AG04449 (cell line): Measurements from ENCODE around the gene MRPL27.

Experiments used
- CTCF ChIA-PET: fragments of 350-600 bp; formaldehyde crosslinking; extraction: SDS; loops from one replicate; lab custom pipeline; 2021; ENCODE audit warnings: antibody characterized with exemption; lab: Yijun Ruan, JAX
- POLR2A ChIA-PET: fragments of 400-600, 350-600 bp; formaldehyde crosslinking; extraction: SDS; loops from one replicate; lab custom pipeline; 2020; ENCODE audit warnings: antibody characterized with exemption, inconsistent platforms; lab: Yijun Ruan, JAX
- DNase-seq: peaks from one replicate; pipeline ENCODE4 v3.0.0-alpha.2; 2010; ENCODE audit warnings: low read depth, low spot score
- H3K4me3 ChIP-seq: 2 replicates; pipeline ENCODE4 v1.5.1; 2011; ENCODE audit warnings: low read depth, mild to moderate bottlenecking, control low read depth, low read length
- CTCF ChIP-seq: IDR thresholded peaks from one replicate; pipeline ENCODE4 v1.5.1; 2011; ENCODE audit warnings: mild to moderate bottlenecking, moderate library complexity, low read length, control low read depth, inconsistent platforms; ENCODE audit not compliant: insufficient read depth; ENCODE audit errors: missing control alignments

Gene MRPL27

GRCh38 chr17:50380369-50381259, 7.6 kb upstream of the MRPL27 start:
- POLR2A ChIA-PET = interaction anchor here (1.2 to 1.7 kb wide), 2 partner anchors 11 to 16 kb away, joined by 7 to 9 read pairs; partner anchors contain the start of gene LRRC59
- no peak for TF ChIP-seq CTCF
- no peak overlapping the region for H3K4me3 ChIP-seq
- no peak for DNase-seq
- CTCF ChIA-PET = interaction anchor here (0.8 to 12.6 kb wide), 4 partner anchors 10 to 19 kb away, joined by 3 to 139 read pairs (median 5); partner anchors contain the start of gene LRRC59

GRCh38 chr17:50379351-50380132, 6.6 kb upstream of the MRPL27 start:
- no peak for DNase-seq
- no peak for TF ChIP-seq CTCF
- no peak overlapping the region for H3K4me3 ChIP-seq
- ChIA-PET POLR2A (interaction anchor here (0.6 to 1.2 kb wide), 2 partner anchors 9 to 12 kb away, joined by 5 to 7 read pairs; no protein-coding TSS in a partner anchor), CTCF (interaction anchor here (0.8 to 12.6 kb wide), 3 partner anchors 17 to 18 kb away, joined by 3 to 139 read pairs (median 4); partner anchors contain the start of gene LRRC59)

- CTCF ChIA-PET = interaction anchor here (1.1 to 6.2 kb wide), 3 partner anchors 14 to 22 kb away, joined by 4 to 52 read pairs (median 8); partner anchors contain the start of gene LRRC59
- no peak for TF ChIP-seq CTCF
- POLR2A ChIA-PET = no interaction called here
- no peak for DNase-seq
- no peak overlapping the region for H3K4me3 ChIP-seq
Observed at GRCh38 chr17:50375858-50376538, 3.0 kb upstream of the MRPL27 start.

- no peak for DNase-seq
- peak overlapping the region; percentile 100 for H3K4me3 ChIP-seq
- CTCF ChIA-PET = interaction anchor here (1.2 to 6.9 kb wide), 5 partner anchors 9 to 25 kb away, joined by 3 to 60 read pairs (median 6); partner anchors contain the start of gene LRRC59
- POLR2A ChIA-PET = no interaction called here
- no peak for TF ChIP-seq CTCF
Observed at GRCh38 chr17:50373705-50374104, 721 bp upstream of the MRPL27 start.

- ChIA-PET POLR2A (no interaction called here), CTCF (interaction anchor here (0.9 to 6.9 kb wide), 4 partner anchors 7 to 25 kb away, joined by 3 to 60 read pairs (median 29); partner anchors contain the start of gene LRRC59)
- H3K4me3 ChIP-seq = peak overlapping the region; percentile 100
- no peak for TF ChIP-seq CTCF
- DNase-seq = no peak
Observed at GRCh38 chr17:50372222-50372757, 694 bp downstream of the MRPL27 start.
